HepG2 (cell line): ENCODE results near the gene ACSBG1. TPM values are rescaled to one million over a fixed set of nuclear protein-coding genes. Genes with fewer than 3 reads are reported as not detected.

Experiments used
- IKZF4 ChIP-seq: sonication (generic); formaldehyde crosslinking; IDR thresholded peaks from 2 replicates; pipeline ENCODE4 v1.5.1; 2020; ENCODE audit warnings: borderline replicate concordance, mild to moderate bottlenecking, low read depth, missing genetic modification reagents; ENCODE audit errors: not compliant biosample characterization
- KDM6A ChIP-seq: IDR thresholded peaks from 2 replicates; pipeline ENCODE4 v1.6.1; 2016; ENCODE audit warnings: low read depth
- MAZ ChIP-seq, 2 experiments: sonication (generic) in 1 of 2; formaldehyde crosslinking in 1 of 2; IDR thresholded peaks; 2 replicates each; pipeline versions ENCODE4 v1.5.0 to v1.6.1; 2012 to 2020; ENCODE audit warnings: low read depth in 2 of 2, mild to moderate bottlenecking in 2 of 2, borderline replicate concordance in 1 of 2, improper control_type of control experiment in 1 of 2, low read length in 1 of 2, missing genetic modification reagents in 1 of 2, moderate library complexity in 1 of 2
- TAF1 ChIP-seq: sonication (generic); formaldehyde crosslinking; IDR thresholded peaks from 2 replicates; pipeline ENCODE4 v1.4.0; 2020; ENCODE audit warnings: missing genetic modification reagents
- TCF12 ChIP-seq, 2 experiments: fragments of 450-650 bp in 1 of 2; sonication (generic) in 1 of 2; formaldehyde crosslinking in 1 of 2; IDR thresholded peaks; 2 replicates each; pipeline versions ENCODE4 v1.6.1 to v1.8.0; 2017 to 2022; ENCODE audit warnings: antibody characterized with exemption in 1 of 2, mild to moderate bottlenecking in 1 of 2, missing genetic modification reagents in 1 of 2, moderate library complexity in 1 of 2
- THAP7 ChIP-seq: sonication (generic); formaldehyde crosslinking; IDR thresholded peaks from 2 replicates; pipeline ENCODE4 v1.8.1; 2023; ENCODE audit warnings: mild to moderate bottlenecking, missing genetic modification reagents
- ZBTB40 ChIP-seq, 2 experiments: fragments of 450-650 bp in 1 of 2; sonication (generic) in 1 of 2; formaldehyde crosslinking in 1 of 2; IDR thresholded peaks; 2 replicates each; pipeline versions ENCODE4 v1.6.1 to v1.8.0; 2016 to 2022; ENCODE audit warnings: antibody characterized with exemption in 1 of 2, mild to moderate bottlenecking in 1 of 2, missing genetic modification reagents in 1 of 2
- ZC3H4 ChIP-seq: sonication (generic); formaldehyde crosslinking; IDR thresholded peaks from 2 replicates; pipeline ENCODE4 v1.4.0; 2020; ENCODE audit warnings: missing genetic modification reagents, borderline replicate concordance
- ZNF143 ChIP-seq: sonication (generic); formaldehyde crosslinking; IDR thresholded peaks from 2 replicates; pipeline ENCODE4 v1.4.0; 2020; ENCODE audit warnings: missing genetic modification reagents
- ZNF282 ChIP-seq: fragments of 450-650 bp; IDR thresholded peaks from 2 replicates; pipeline ENCODE4 v1.6.1; 2018; ENCODE audit not compliant: partially characterized antibody
- ZNF382 ChIP-seq: sonication (generic); formaldehyde crosslinking; IDR thresholded peaks from 2 replicates; pipeline ENCODE4 v1.5.0; 2020; ENCODE audit warnings: missing genetic modification reagents, mild to moderate bottlenecking, borderline replicate concordance
- ZNF383 ChIP-seq: sonication (generic); formaldehyde crosslinking; IDR thresholded peaks from 2 replicates; pipeline ENCODE4 v1.4.0; 2020; ENCODE audit warnings: missing genetic modification reagents, mild to moderate bottlenecking, borderline replicate concordance
- ZNF687 ChIP-seq: sonication (generic); formaldehyde crosslinking; IDR thresholded peaks from 2 replicates; pipeline ENCODE4 v1.5.1; 2020; ENCODE audit warnings: mild to moderate bottlenecking, missing genetic modification reagents, moderate library complexity
- polyA plus RNA-seq, 8 experiments: library from polyadenylated mRNA; depleted of rRNA in 3 of 8; stranded (reverse) in 7 of 8; unstranded in 1 of 8; fragments of >200 nt; fragmentation: Illumina TruSeq in 4 of 8; extraction: Trizol in 4 of 8; gene quantifications; 2 replicates each; pipeline versions ENCODE4 v1.2.1 to v1.2.3, GENCODE V29; 2011 to 2016; ENCODE audit warnings: low read depth in 4 of 8, missing spikeins in 1 of 8, mixed read lengths in 1 of 8; ENCODE audit not compliant: insufficient read depth in 1 of 8
- total RNA-seq, 5 experiments: library from RNA; depleted of rRNA; stranded (reverse); fragments of >200 nt; fragmentation: Illumina TruSeq; extraction: Trizol; gene quantifications; 2 replicates each; pipeline ENCODE4 v1.2.3, GENCODE V29; 2016; ENCODE audit warnings: low read depth in 1 of 5

The ACSBG1 gene
- total and polyA plus RNA-seq, 2 of the 13 experiments (the other 11 are each of a cell fraction or from before 2014, with no cell fraction given): 0.35 to 0.81 TPM

GRCh38 chr15:78131295-78132061 lies 102.9 kb downstream of the ACSBG1 start, which contains the start of gene CIB2 (continued):
- TF ChIP-seq ZNF282: no peak
- TF ChIP-seq ZNF143 (CRISPR knock-in tag): no peak
- TF ChIP-seq TCF12 (IDR thresholded peaks at IDR 0.05): no peak
- no peak for TF ChIP-seq TCF12 (CRISPR knock-in tag; IDR thresholded peaks at IDR 0.05)
- no peak for TF ChIP-seq ZNF383 (CRISPR knock-in tag)
- TF ChIP-seq MAZ (IDR thresholded peaks at IDR 0.05; ENCODE audit: borderline replicate concordance, low read depth, low read length): 0 out of 2 replicates have a peak, but pooled peaks have one; percentile 26
- TF ChIP-seq MAZ (CRISPR knock-in tag; IDR thresholded peaks at IDR 0.05; ENCODE audit: low read depth): no peak
- no peak for TF ChIP-seq KDM6A (CRISPR knock-in tag)
- TF ChIP-seq ZNF382 (CRISPR knock-in tag): no peak
- TF ChIP-seq ZNF687 (CRISPR knock-in tag): peak; percentile 89
- peak; percentile 54 for TF ChIP-seq IKZF4 (CRISPR knock-in tag)
- TF ChIP-seq TAF1 (CRISPR knock-in tag): peak; percentile 44; the same call in 1 of the 2 replicates
- TF ChIP-seq THAP7 (CRISPR knock-in tag): no peak
- TF ChIP-seq ZC3H4 (CRISPR knock-in tag): no peak
- no peak for TF ChIP-seq ZBTB40 (IDR thresholded peaks at IDR 0.05)
- TF ChIP-seq ZBTB40 (CRISPR knock-in tag; IDR thresholded peaks at IDR 0.05): no peak
